Naive thymus-derived CD4-positive, alpha-beta T cell (primary cell): ENCODE data around the gene SHISA9. TPM values are rescaled to one million over a fixed set of nuclear protein-coding genes. Genes with fewer than 3 reads are reported as not detected.

Experiments used
- ATAC-seq: fragments of 150-1000 bp; cut with Tn5 transposase; 2 replicates; pipeline ENCODE4 v1.10.0; 2021; ENCODE audit warnings: mild to moderate bottlenecking, moderate library complexity
- CTCF ChIA-PET: fragments of 350-600 bp; sonication (Branson Sonifier 250); formaldehyde crosslinking; loops from one replicate; lab custom pipeline; 2021; ENCODE audit warnings: antibody characterized with exemption; lab: Charles Lee
- POLR2A ChIA-PET: fragments of 350-600 bp; sonication (Branson Sonifier 250); formaldehyde crosslinking; loops from one replicate; lab custom pipeline; 2021; ENCODE audit warnings: antibody characterized with exemption, inconsistent platforms; lab: Charles Lee
- DNase-seq, 9 donors: peaks; one replicate each; pipeline versions ENCODE4 v3.0.0 to v3.0.0-alpha.2; 2020 to 2022; ENCODE audit warnings: mixed read lengths in 1 of 9
- H3K27ac ChIP-seq: one replicate; pipeline ENCODE4 v1.7.0; 2013; ENCODE audit warnings: mild to moderate bottlenecking, low read depth, low read length, moderate library complexity
- H3K27me3 ChIP-seq, 2 donors: one replicate each; pipeline ENCODE4 v1.7.0; 2013; ENCODE audit warnings: low read length in 2 of 2, mild to moderate bottlenecking in 2 of 2, moderate library complexity in 2 of 2; ENCODE audit not compliant: control insufficient read depth in 2 of 2, insufficient read depth in 2 of 2
- H3K36me3 ChIP-seq, 3 experiments: 1 replicate in 2 of 3; 2 replicates in 1 of 3; pipeline ENCODE4 v1.7.0; 2013; ENCODE audit warnings: low read length in 3 of 3, mild to moderate bottlenecking in 3 of 3, moderate library complexity in 1 of 3; ENCODE audit not compliant: insufficient read depth in 3 of 3, control insufficient read depth in 2 of 3
- H3K4me1 ChIP-seq, 2 donors: one replicate each; pipeline ENCODE4 v1.7.0; 2013; ENCODE audit warnings: low read length in 2 of 2, mild to moderate bottlenecking in 2 of 2, moderate library complexity in 1 of 2; ENCODE audit not compliant: control insufficient read depth in 2 of 2, insufficient read depth in 2 of 2
- H3K4me3 ChIP-seq: 2 replicates; pipeline ENCODE4 v1.7.0; 2013; ENCODE audit warnings: mild to moderate bottlenecking, low read length
- H3K9me3 ChIP-seq, 3 experiments: 1 replicate in 2 of 3; 2 replicates in 1 of 3; pipeline ENCODE4 v1.7.0; 2013; ENCODE audit warnings: low read length in 3 of 3; ENCODE audit not compliant: control insufficient read depth in 2 of 3
- H3K27ac Mint-ChIP-seq, 9 donors: one replicate each; pipeline ENCODE4 v1.8.0; 2020 to 2022; ENCODE audit warnings: mixed read lengths in 9 of 9, mild to moderate bottlenecking in 8 of 9, moderate library complexity in 5 of 9, inconsistent platforms in 2 of 9
- H3K27me3 Mint-ChIP-seq, 5 donors: one replicate each; pipeline ENCODE4 v1.8.0; 2021 to 2022; ENCODE audit warnings: mixed read lengths in 5 of 5, mild to moderate bottlenecking in 1 of 5
- H3K36me3 Mint-ChIP-seq, 5 donors: one replicate each; pipeline ENCODE4 v1.8.0; 2020 to 2022; ENCODE audit warnings: mixed read lengths in 5 of 5, mild to moderate bottlenecking in 3 of 5, inconsistent platforms in 1 of 5
- H3K4me1 Mint-ChIP-seq, 7 donors: one replicate each; pipeline ENCODE4 v1.8.0; 2020 to 2022; ENCODE audit warnings: mixed read lengths in 7 of 7, mild to moderate bottlenecking in 3 of 7, inconsistent platforms in 1 of 7
- H3K4me3 Mint-ChIP-seq, 10 donors: one replicate each; pipeline ENCODE4 v1.8.0; 2020 to 2022; ENCODE audit warnings: mild to moderate bottlenecking in 10 of 10, mixed read lengths in 10 of 10, moderate library complexity in 6 of 10, inconsistent platforms in 2 of 10
- H3K9me3 Mint-ChIP-seq, 11 donors: one replicate each; pipeline ENCODE4 v1.8.0; 2020 to 2022; ENCODE audit warnings: mixed read lengths in 11 of 11, mild to moderate bottlenecking in 4 of 11, inconsistent platforms in 1 of 11, moderate library complexity in 1 of 11
- intact Hi-C, 2 donors: fragments of 100-400 bp; cut with micrococcal nuclease; formaldehyde crosslinking; loops; one replicate each; pipeline ENCODE4 v1.15.1; 2023
- polyA plus RNA-seq, 2 donors: library from polyadenylated mRNA; unstranded; fragments of 300-500 nt; fragmentation: Illumina TruSeq; gene quantifications; one replicate each; pipeline ENCODE4 v1.2.3, GENCODE V29; 2021
- total RNA-seq, 6 experiments: library from RNA in 5 of 6; stranded (reverse) in 5 of 6; gene quantifications; 1 replicate in 5 of 6; 2 replicates in 1 of 6; pipeline ENCODE4 v1.2.3 and lab custom pipeline; 2021 to 2026

Gene SHISA9
- total and polyA plus RNA-seq, 7 experiments from 2014 or later = 0.05 TPM; not detected in 6

DNA sequence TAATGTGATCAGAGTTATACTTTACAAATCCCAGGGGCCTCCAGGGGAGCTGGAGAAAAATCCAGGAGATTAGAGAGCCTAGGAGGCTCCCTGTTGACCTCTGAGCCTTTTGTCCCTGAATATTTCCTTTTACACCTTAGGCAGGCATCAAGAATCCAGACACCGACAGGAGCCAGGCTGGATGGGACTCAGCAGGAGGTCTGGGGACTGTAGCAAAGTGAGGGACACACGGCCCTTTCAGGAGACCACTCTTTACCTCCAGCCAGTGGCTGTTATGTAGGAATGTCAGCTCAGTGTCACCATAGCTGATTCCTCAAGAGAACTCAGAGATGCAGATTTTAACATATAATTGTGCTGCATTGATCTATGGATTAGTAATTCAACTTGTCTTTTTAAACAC lies 198.4 kb downstream of the SHISA9 start:
- no peak overlapping the region for H3K27ac Mint-ChIP-seq
- ChIA-PET POLR2A (no interaction called here), CTCF (no interaction called here)
- H3K4me1 Mint-ChIP-seq = no peaks in the 10 kb centered on the region
- intact Hi-C loops = no loop called here
- no peaks in the 10 kb centered on the region for H3K36me3 Mint-ChIP-seq
- no peak overlapping the region for H3K27ac ChIP-seq
- peaks cover 0 to 12% (median 7%) of the 10 kb centered on the region in 11 donors for H3K9me3 Mint-ChIP-seq
- H3K4me3 Mint-ChIP-seq = no peak overlapping the region
- H3K9me3 ChIP-seq = no peaks in the 10 kb centered on the region
- no peaks in the 10 kb centered on the region for H3K36me3 ChIP-seq
- ATAC-seq (no peak), DNase-seq (no peak)
- H3K27me3 ChIP-seq = no peaks in the 10 kb centered on the region
- H3K4me1 ChIP-seq = no peaks in the 10 kb centered on the region
- peaks cover 0 to 11% (median 0%) of the 10 kb centered on the region in 5 donors for H3K27me3 Mint-ChIP-seq
- no peak overlapping the region for H3K4me3 ChIP-seq

DNA sequence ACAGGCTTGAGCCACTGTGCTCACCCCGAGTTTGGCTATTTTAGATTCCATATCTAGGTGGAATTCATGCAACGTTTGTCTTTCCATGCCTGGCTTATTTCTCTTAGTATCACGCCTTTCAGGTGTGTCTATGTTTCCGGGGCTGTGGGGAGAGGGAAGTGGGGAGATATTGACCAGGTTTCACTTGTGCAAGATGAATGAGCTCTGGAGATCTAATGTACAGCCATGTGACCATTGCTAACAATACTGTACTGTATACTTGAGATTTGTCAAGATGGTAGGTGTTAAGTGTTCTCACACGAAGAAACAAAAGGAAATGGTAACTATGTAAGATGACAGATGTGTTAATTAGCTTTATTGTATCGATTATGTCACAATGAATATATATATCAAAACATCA lies 199.6 kb downstream of the SHISA9 start:
- Histone ChIP-seq H3K27ac (no peak overlapping the region), H3K9me3 (no peaks in the 10 kb centered on the region), H3K36me3 (no peaks in the 10 kb centered on the region), H3K27me3 (no peaks in the 10 kb centered on the region), H3K4me1 (no peaks in the 10 kb centered on the region), H3K4me3 (no peak overlapping the region)
- DNase-seq (no peak), ATAC-seq (no peak)
- Mint-ChIP-seq H3K27me3 (peaks cover 0 to 9% (median 0%) of the 10 kb centered on the region in 5 donors), H3K27ac (no peak overlapping the region), H3K36me3 (no peaks in the 10 kb centered on the region), H3K9me3 (peaks cover 0 to 14% (median 7%) of the 10 kb centered on the region in 11 donors), H3K4me3 (no peak overlapping the region), H3K4me1 (no peaks in the 10 kb centered on the region)
- ChIA-PET POLR2A (no interaction called here), CTCF (no interaction called here)
- intact Hi-C loops = no loop called here

DNA sequence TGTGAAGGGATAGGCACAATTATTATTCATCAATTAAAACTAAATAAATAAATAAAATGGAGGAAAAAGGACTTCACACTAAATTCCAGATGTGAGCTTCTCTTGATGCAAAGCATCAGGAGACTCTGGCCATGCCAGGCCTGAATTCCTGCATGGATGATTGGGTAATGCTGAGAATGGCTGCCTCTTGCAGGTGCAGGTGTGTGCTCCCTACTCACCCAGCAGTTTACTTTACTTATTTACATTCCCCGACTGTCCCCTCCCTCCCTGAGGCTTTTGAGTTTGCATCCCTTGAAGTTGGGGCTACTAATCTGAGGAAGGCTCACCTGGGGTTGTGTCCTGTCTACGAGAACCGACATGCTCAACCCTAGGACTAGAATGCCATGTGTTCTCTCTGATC lies 200.4 kb downstream of the SHISA9 start:
- H3K27ac ChIP-seq = no peak overlapping the region
- intact Hi-C loops = no loop called here
- ChIA-PET POLR2A (no interaction called here), CTCF (no interaction called here)
- no peak overlapping the region for H3K27ac Mint-ChIP-seq
- H3K4me3 ChIP-seq = no peak overlapping the region
- H3K9me3 Mint-ChIP-seq = peaks cover 0 to 14% (median 6%) of the 10 kb centered on the region in 11 donors
- H3K4me1 ChIP-seq = no peaks in the 10 kb centered on the region
- peaks cover 0 to 9% (median 0%) of the 10 kb centered on the region in 5 donors for H3K27me3 Mint-ChIP-seq
- no peaks in the 10 kb centered on the region for H3K27me3 ChIP-seq
- H3K9me3 ChIP-seq = no peaks in the 10 kb centered on the region
- ATAC-seq (no peak), DNase-seq (no peak)
- H3K4me1 Mint-ChIP-seq = no peaks in the 10 kb centered on the region
- H3K4me3 Mint-ChIP-seq = no peak overlapping the region
- H3K36me3 ChIP-seq = no peaks in the 10 kb centered on the region
- H3K36me3 Mint-ChIP-seq = no peaks in the 10 kb centered on the region

DNA sequence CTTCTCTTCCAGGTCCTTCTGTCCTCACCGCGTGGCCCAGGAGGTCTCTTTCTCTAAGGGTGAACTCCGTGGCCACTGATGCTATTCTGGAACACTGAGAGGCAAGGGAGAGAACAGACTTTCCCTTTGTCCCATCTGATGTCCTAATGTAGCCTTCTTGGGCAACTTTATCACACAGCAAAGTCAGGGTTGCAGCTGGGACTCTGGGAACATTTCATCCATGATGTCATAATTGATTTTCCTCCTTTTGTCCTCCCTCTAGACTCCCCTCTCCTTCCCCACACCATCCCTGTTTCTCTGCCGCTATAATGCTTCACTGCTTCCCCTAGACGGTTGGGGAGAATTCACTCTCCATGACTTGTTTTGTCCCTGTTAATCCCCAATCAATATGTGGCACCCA lies 201.0 kb downstream of the SHISA9 start:
- ATAC-seq (no peak), DNase-seq (no peak)
- no peaks in the 10 kb centered on the region for H3K27me3 ChIP-seq
- POLR2A ChIA-PET = no interaction called here
- Mint-ChIP-seq H3K4me3 (no peak overlapping the region), H3K9me3 (peaks cover 0 to 16% (median 6%) of the 10 kb centered on the region in 11 donors), H3K27ac (no peak overlapping the region), H3K4me1 (no peaks in the 10 kb centered on the region), H3K36me3 (no peaks in the 10 kb centered on the region), H3K27me3 (peaks cover 0 to 9% (median 0%) of the 10 kb centered on the region in 5 donors)
- no peak overlapping the region for H3K4me3 ChIP-seq
- H3K27ac ChIP-seq = no peak overlapping the region
- intact Hi-C loops = no loop called here
- H3K4me1 ChIP-seq = no peaks in the 10 kb centered on the region
- H3K36me3 ChIP-seq = no peaks in the 10 kb centered on the region
- CTCF ChIA-PET = no interaction called here
- no peaks in the 10 kb centered on the region for H3K9me3 ChIP-seq

DNA sequence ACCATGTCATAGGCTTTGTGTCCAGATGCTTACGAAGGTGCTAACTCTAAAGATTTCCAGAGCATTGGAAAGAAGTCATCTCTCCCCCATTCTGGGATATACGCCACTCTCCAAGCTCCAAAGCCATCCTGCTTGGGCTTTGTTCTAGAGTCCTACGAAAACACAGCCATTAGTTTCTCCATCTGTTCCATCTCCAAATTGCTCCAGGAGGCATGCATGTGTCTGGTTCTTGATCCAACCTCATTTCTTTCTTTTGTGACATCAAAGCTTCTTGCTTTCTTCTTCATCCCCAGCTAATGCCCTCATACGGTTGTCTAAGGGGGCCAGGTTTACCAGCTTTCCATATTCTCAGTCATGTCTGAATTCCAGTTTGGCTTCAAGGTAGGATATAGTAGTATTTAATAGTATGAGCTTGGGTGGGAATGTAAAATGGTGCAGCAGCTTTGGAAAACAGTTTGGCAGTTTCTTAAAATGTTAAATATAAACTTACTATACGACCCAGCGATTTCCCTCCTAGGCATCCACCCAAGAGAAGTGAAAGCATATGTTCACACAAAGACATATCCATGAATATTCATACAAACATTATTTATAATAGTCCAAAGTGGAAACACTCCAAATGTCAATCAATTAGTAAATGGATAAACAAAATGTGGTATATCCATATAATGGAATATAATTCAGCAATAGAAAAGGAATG lies 202.6 kb downstream of the SHISA9 start:
- H3K4me1 Mint-ChIP-seq = no peaks in the 10 kb centered on the region
- no peaks in the 10 kb centered on the region for H3K9me3 ChIP-seq
- POLR2A ChIA-PET = no interaction called here
- no peak overlapping the region for H3K4me3 ChIP-seq
- peaks cover 0 to 20% (median 6%) of the 10 kb centered on the region in 11 donors for H3K9me3 Mint-ChIP-seq
- peaks cover 0 to 8% (median 0%) of the 10 kb centered on the region in 5 donors for H3K27me3 Mint-ChIP-seq
- intact Hi-C loops = no loop called here
- no peaks in the 10 kb centered on the region for H3K36me3 Mint-ChIP-seq
- CTCF ChIA-PET = no interaction called here
- DNase-seq (no peak), ATAC-seq (no peak)
- no peaks in the 10 kb centered on the region for H3K27me3 ChIP-seq
- H3K4me1 ChIP-seq = no peaks in the 10 kb centered on the region
- H3K27ac Mint-ChIP-seq = no peak overlapping the region
- no peaks in the 10 kb centered on the region for H3K36me3 ChIP-seq
- no peak overlapping the region for H3K27ac ChIP-seq
- H3K4me3 Mint-ChIP-seq = no peak overlapping the region

- Mint-ChIP-seq H3K9me3 (peaks cover 0 to 20% (median 6%) of the 10 kb centered on the region in 11 donors), H3K4me3 (no peak overlapping the region), H3K27ac (no peak overlapping the region), H3K4me1 (no peaks in the 10 kb centered on the region), H3K36me3 (no peaks in the 10 kb centered on the region), H3K27me3 (peaks cover 0 to 10% (median 0%) of the 10 kb centered on the region in 5 donors)
- intact Hi-C loops = no loop called here
- POLR2A ChIA-PET = no interaction called here
- H3K27me3 ChIP-seq = no peaks in the 10 kb centered on the region
- H3K9me3 ChIP-seq = no peaks in the 10 kb centered on the region
- no peak overlapping the region for H3K27ac ChIP-seq
- H3K4me1 ChIP-seq = no peaks in the 10 kb centered on the region
- DNase-seq (no peak), ATAC-seq (no peak)
- CTCF ChIA-PET = no interaction called here
- H3K4me3 ChIP-seq = no peak overlapping the region
- no peaks in the 10 kb centered on the region for H3K36me3 ChIP-seq
Observed at GRCh38 chr16:13104772-13105171, 203.4 kb downstream of the SHISA9 start.

DNA sequence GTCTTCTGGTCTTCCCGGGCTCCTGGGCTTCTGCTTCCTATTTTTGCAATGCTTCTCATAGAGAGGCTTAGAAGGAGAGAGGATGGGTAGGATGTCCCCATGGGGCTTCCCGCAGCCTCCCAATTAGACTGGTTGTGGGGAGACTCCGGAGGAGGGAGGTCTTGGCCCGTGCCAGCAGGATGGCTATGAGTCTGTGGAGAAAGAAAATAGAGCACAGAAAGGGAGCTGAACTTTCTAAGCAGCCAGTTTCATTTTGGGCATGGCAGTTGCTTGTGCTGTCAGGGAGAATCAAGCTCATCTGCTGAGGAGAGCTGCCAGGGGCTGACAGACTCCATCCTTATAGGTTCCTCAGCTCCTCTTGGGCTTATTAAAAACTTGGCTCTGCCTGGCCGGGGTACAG lies 204.0 kb downstream of the SHISA9 start:
- Histone ChIP-seq H3K9me3 (no peaks in the 10 kb centered on the region), H3K4me3 (no peak overlapping the region), H3K27me3 (no peaks in the 10 kb centered on the region), H3K27ac (no peak overlapping the region), H3K4me1 (no peaks in the 10 kb centered on the region), H3K36me3 (no peaks in the 10 kb centered on the region)
- ChIA-PET POLR2A (no interaction called here), CTCF (no interaction called here)
- no peak for DNase-seq
- no peak overlapping the region for H3K27ac Mint-ChIP-seq
- H3K27me3 Mint-ChIP-seq = peaks cover 0 to 15% (median 4%) of the 10 kb centered on the region in 5 donors
- H3K4me3 Mint-ChIP-seq = no peak overlapping the region
- peaks cover 0 to 20% (median 6%) of the 10 kb centered on the region in 11 donors for H3K9me3 Mint-ChIP-seq
- intact Hi-C loops = no loop called here
- H3K36me3 Mint-ChIP-seq = no peaks in the 10 kb centered on the region
- ATAC-seq = no peak
- no peaks in the 10 kb centered on the region for H3K4me1 Mint-ChIP-seq
